ENCODE data around the gene CPXCR1.
"Not testable (repeated sequence)": the region's sequence is repeated elsewhere in the genome, so short reads cannot be mapped to it uniquely, and the experiment has no call there.

CPXCR1 gene
- 0 reads per million in 3 donors for total RNA-seq

GRCh38 chrX:88746925-88747324 is at the start of gene CPXCR1:
Gene CPXCR1 (plus strand): TSS chrX:88747225. CDS start chrX:88753415, 6,190 bp downstream.
- no peak for DNase-seq

GRCh38 chrX:88735835-88736234 is 11.2 kb upstream of the CPXCR1 start:
- H3K4me1 ChIP-seq (ENCODE audit: control insufficient read depth, insufficient read depth, low read length, poor library complexity, severe bottlenecking) = no peaks in the 10 kb centered on the region
- H3K27me3 ChIP-seq (replicated peaks; ENCODE audit: control insufficient read depth, insufficient read depth, low read length, poor library complexity, severe bottlenecking) = no peaks in the 10 kb centered on the region
- DNase-seq = no peak
- H3K4me3 ChIP-seq (ENCODE audit: insufficient read depth, low read depth, low read length, poor library complexity, severe bottlenecking) = no peak overlapping the region
- no peaks in the 10 kb centered on the region for H3K36me3 ChIP-seq (ENCODE audit: control insufficient read depth, insufficient read depth, low read length)
- H3K27ac ChIP-seq (ENCODE audit: insufficient read depth, low read length, poor library complexity, severe bottlenecking) = no peak overlapping the region
- no peaks in the 10 kb centered on the region for H3K9me3 ChIP-seq (ENCODE audit: control insufficient read depth, low read length)

More at GRCh38 chrX:88746925-88747324, at the start of gene CPXCR1:
- Histone ChIP-seq H3K9me3 (ENCODE audit: control insufficient read depth, low read length) (no peaks in the 10 kb centered on the region), H3K27ac (ENCODE audit: insufficient read depth, low read length, poor library complexity, severe bottlenecking) (no peak within 1 kb of the TSS), H3K4me1 (ENCODE audit: control insufficient read depth, insufficient read depth, low read length, poor library complexity, severe bottlenecking) (no peaks in the 10 kb centered on the region), H3K4me3 (ENCODE audit: insufficient read depth, low read depth, low read length, poor library complexity, severe bottlenecking) (no peak within 1 kb of the TSS), H3K36me3 (ENCODE audit: control insufficient read depth, insufficient read depth, low read length) (no peaks in the 10 kb centered on the region), H3K27me3 (replicated peaks; ENCODE audit: control insufficient read depth, insufficient read depth, low read length, poor library complexity, severe bottlenecking) (no peaks in the 10 kb centered on the region)

- not testable (repeated sequence) for H3K9me3 ChIP-seq (ENCODE audit: control insufficient read depth, low read length); H3K27me3 ChIP-seq (replicated peaks; ENCODE audit: control insufficient read depth, insufficient read depth, low read length, poor library complexity, severe bottlenecking); H3K27ac ChIP-seq (ENCODE audit: insufficient read depth, low read length, poor library complexity, severe bottlenecking); H3K4me3 ChIP-seq (ENCODE audit: insufficient read depth, low read depth, low read length, poor library complexity, severe bottlenecking); H3K4me1 ChIP-seq (ENCODE audit: control insufficient read depth, insufficient read depth, low read length, poor library complexity, severe bottlenecking); DNase-seq; H3K36me3 ChIP-seq (ENCODE audit: control insufficient read depth, insufficient read depth, low read length)
Measured at GRCh38 chrX:88746215-88746614, 810 bp upstream of the CPXCR1 start.

DNA sequence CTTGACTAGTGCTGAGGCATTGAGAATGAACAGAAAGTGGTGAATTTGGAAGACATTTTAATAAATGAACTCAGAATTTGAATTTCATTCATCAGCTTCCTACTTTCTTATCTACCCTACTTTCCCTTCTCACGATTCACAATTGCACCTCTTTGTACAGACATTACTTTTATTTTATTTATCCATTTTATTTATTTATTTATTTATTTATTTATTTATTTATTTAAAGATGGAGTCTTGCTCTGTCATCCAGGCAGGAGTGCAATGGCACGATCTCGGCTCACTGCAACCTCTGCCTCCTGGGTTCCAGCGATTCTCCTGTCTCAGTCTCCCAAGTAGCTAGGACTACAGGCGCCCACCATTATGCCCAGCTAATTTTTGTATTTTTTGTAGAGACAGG is 5.3 kb downstream of the CPXCR1 start:
- H3K27me3 ChIP-seq (replicated peaks; ENCODE audit: control insufficient read depth, insufficient read depth, low read length, poor library complexity, severe bottlenecking); H3K36me3 ChIP-seq (ENCODE audit: control insufficient read depth, insufficient read depth, low read length); H3K9me3 ChIP-seq (ENCODE audit: control insufficient read depth, low read length); H3K27ac ChIP-seq (ENCODE audit: insufficient read depth, low read length, poor library complexity, severe bottlenecking); H3K4me3 ChIP-seq (ENCODE audit: insufficient read depth, low read depth, low read length, poor library complexity, severe bottlenecking); H3K4me1 ChIP-seq (ENCODE audit: control insufficient read depth, insufficient read depth, low read length, poor library complexity, severe bottlenecking); DNase-seq: not testable (repeated sequence)

DNA sequence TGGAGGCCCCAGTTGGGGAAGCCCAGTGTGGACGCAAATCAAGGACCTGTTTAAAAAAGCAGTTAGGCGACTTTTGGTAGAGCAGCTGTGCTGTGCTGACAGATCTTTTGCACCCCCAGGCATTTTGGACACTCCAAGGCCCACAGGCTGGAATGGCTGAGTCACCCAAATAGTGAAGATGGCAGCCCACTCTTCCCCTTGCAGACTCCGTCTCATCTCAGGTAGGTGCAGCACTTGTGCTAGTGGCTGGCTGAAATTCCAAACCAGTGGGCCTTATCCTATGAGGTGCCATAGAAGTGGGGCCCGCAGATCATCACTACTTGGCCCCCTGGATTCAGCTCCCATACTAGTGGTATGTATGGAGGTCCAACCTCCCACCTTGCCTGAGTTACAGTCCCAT is 42.8 kb downstream of the CPXCR1 start:
- Histone ChIP-seq H3K27ac (ENCODE audit: insufficient read depth, low read length, poor library complexity, severe bottlenecking) (no peak overlapping the region), H3K4me1 (ENCODE audit: control insufficient read depth, insufficient read depth, low read length, poor library complexity, severe bottlenecking) (no peaks in the 10 kb centered on the region), H3K27me3 (replicated peaks; ENCODE audit: control insufficient read depth, insufficient read depth, low read length, poor library complexity, severe bottlenecking) (no peaks in the 10 kb centered on the region), H3K36me3 (ENCODE audit: control insufficient read depth, insufficient read depth, low read length) (no peaks in the 10 kb centered on the region), H3K9me3 (ENCODE audit: control insufficient read depth, low read length) (no peaks in the 10 kb centered on the region), H3K4me3 (ENCODE audit: insufficient read depth, low read depth, low read length, poor library complexity, severe bottlenecking) (no peak overlapping the region)
- no peak for DNase-seq
